Stimulated activated naive B cell treated with anti-CD40 and anti-IgM and Interleukin-4, amounts not matched to agents 10 μg/mL and 1 μg/mL and 100 μg/mL, for 72 hours (primary cell): ENCODE data around the gene TMEM248.
"Not testable (repeated sequence)": the region's sequence is repeated elsewhere in the genome, so short reads cannot be mapped to it uniquely, and the experiment has no call there.

Experiments
- ATAC-seq, 2 donors: fragments of 150-1000 bp; cut with Tn5 transposase; replicated peaks; 2 replicates each; pipeline ENCODE4 v1.10.0; 2021; ENCODE audit warnings: moderate library complexity in 1 of 2
- DNase-seq: peaks from one replicate; pipeline ENCODE4 v3.0.0; 2021
- H3K27ac Mint-ChIP-seq: one replicate; pipeline ENCODE4 v1.8.0; 2022; ENCODE audit warnings: mild to moderate bottlenecking, mixed read lengths
- H3K27me3 Mint-ChIP-seq, 2 donors: one replicate each; pipeline ENCODE4 v1.8.0; 2022; ENCODE audit warnings: mixed read lengths in 2 of 2
- H3K36me3 Mint-ChIP-seq, 2 donors: one replicate each; pipeline ENCODE4 v1.8.0; 2022; ENCODE audit warnings: mixed read lengths in 2 of 2, mild to moderate bottlenecking in 1 of 2
- H3K4me1 Mint-ChIP-seq, 2 donors: one replicate each; pipeline ENCODE4 v1.8.0; 2022; ENCODE audit warnings: mixed read lengths in 2 of 2, mild to moderate bottlenecking in 1 of 2
- H3K4me3 Mint-ChIP-seq, 2 donors: one replicate each; pipeline ENCODE4 v1.8.0; 2022; ENCODE audit warnings: mild to moderate bottlenecking in 2 of 2, mixed read lengths in 2 of 2, moderate library complexity in 1 of 2
- H3K9me3 Mint-ChIP-seq, 2 donors: one replicate each; pipeline ENCODE4 v1.8.0; 2022; ENCODE audit warnings: mixed read lengths in 2 of 2, mild to moderate bottlenecking in 1 of 2

Gene TMEM248

DNA sequence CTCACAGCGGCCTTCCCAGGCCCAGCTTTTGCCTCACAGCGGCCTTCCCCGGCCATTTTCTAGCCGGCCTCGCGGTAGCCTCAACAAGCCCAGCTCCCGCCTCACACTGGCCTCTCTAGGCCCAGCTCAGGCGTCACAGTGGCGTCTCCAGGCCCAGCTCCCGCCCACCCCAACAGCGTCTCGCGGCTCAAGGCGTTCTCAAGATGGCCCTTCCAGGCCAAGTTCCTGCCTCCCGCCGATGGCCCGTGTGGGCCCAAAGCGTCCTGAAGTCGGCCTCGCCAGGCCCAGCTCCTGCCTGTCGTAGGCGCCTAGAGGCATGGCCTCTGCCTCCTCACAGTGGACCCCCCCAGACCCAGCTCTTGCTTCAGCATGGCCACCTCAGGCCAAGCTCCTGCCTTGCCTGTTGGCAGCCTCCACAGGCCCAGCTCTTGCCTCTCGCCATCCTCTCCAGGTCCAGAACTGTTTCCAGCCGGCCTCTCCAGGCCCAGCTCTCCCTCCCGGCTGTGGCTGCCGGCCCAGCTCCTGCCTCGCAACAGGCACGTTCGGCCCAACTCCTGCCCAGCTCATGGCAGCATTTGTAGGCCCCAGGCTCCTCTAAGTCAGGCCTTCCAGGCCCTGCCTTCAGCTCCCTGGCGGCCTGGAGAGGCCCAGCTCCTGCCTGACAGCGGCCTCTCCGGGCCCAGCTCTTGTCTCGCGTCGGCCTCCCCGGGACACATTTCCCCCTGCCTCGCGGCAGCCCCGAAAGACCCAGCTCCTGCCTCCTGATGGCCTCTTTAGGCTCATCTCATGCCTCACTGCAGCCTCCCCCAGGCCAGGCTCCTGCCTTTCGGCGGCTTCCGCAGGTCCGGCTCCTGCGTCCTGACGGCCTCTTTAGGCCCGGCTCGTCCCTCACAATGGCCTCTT lies 18.8 kb upstream of the TMEM248 start:
- H3K27ac Mint-ChIP-seq: peak overlapping the region; percentile 59

DNA sequence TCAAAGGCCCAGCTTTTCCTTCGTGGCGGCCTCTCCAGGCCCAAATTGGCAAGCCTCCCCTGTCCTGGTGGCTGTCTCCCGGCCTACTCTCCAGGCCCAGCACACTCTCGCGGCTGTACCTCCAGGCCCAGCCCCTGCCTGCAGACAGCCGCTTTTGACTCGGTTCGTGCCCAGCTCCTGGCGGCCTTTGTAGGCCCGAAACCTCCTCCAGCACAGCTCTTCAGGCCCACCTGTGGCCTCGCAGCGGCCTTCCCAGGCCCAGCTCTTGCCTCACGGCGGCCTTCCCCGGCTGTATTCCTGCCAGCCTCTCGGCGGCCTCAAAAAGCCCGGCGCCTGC lies 18.2 kb upstream of the TMEM248 start:
- no peak overlapping the region for H3K27ac Mint-ChIP-seq
- no peaks in the 10 kb centered on the region for H3K4me1 Mint-ChIP-seq
- H3K27me3 Mint-ChIP-seq: no peaks in the 10 kb centered on the region
- H3K9me3 Mint-ChIP-seq: no peaks in the 10 kb centered on the region
- peaks cover 7 to 34% of the 10 kb centered on the region in 2 donors for H3K36me3 Mint-ChIP-seq
- ATAC-seq (no peak), DNase-seq (no peak)
- H3K4me3 Mint-ChIP-seq: no peak overlapping the region

More for the DNA sequence above, 18.8 kb upstream of the TMEM248 start:
- H3K27me3 Mint-ChIP-seq: no peaks in the 10 kb centered on the region
- peaks cover 7 to 34% of the 10 kb centered on the region in 2 donors for H3K36me3 Mint-ChIP-seq
- H3K4me1 Mint-ChIP-seq: no peaks in the 10 kb centered on the region
- ATAC-seq (no peak), DNase-seq (no peak)
- H3K4me3 Mint-ChIP-seq: no peak overlapping the region
- H3K9me3 Mint-ChIP-seq: no peaks in the 10 kb centered on the region

DNA sequence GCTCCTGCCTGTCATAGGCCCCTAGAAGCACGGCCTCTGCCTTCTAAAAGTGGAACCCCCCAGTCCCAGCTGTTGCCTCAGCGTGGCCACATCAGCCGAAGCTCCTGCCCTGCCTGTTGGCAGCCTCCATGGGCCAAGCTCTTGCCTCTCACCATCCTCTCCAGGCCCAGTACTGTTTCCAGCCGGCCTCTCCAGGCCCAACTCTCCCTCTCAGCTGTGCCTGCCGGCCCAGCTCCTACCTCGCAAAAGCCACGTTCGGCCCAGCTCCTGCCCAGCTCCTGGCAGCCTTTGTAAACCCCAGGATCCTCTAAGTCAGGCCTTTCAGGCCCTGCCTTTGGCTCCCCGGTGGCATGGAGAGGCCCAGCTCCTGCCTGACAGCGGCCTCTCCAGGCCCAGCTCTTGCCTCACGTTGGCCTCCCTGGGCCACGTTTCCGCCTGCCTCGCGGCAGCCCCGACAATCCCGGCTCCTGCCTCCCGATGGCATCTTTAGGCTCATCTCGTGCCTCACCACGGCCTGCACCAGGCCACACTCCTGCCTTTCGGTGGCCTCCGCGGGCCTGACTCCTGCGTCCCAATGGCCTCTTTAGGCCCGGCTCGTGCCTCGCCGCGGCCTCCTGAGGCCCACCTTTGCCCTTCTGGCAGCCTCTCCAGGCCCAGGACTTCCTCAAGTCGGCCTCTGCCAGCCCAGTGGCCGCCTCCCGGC lies 17.5 kb upstream of the TMEM248 start:
- H3K27ac Mint-ChIP-seq: no peak overlapping the region
- no peak overlapping the region for H3K4me3 Mint-ChIP-seq
- H3K36me3 Mint-ChIP-seq: peaks cover 7 to 32% of the 10 kb centered on the region in 2 donors
- no peaks in the 10 kb centered on the region for H3K9me3 Mint-ChIP-seq
- no peaks in the 10 kb centered on the region for H3K27me3 Mint-ChIP-seq
- peaks cover under 1 to 3% of the 10 kb centered on the region in 2 donors for H3K4me1 Mint-ChIP-seq
- ATAC-seq: no peak
- no peak for DNase-seq

DNA sequence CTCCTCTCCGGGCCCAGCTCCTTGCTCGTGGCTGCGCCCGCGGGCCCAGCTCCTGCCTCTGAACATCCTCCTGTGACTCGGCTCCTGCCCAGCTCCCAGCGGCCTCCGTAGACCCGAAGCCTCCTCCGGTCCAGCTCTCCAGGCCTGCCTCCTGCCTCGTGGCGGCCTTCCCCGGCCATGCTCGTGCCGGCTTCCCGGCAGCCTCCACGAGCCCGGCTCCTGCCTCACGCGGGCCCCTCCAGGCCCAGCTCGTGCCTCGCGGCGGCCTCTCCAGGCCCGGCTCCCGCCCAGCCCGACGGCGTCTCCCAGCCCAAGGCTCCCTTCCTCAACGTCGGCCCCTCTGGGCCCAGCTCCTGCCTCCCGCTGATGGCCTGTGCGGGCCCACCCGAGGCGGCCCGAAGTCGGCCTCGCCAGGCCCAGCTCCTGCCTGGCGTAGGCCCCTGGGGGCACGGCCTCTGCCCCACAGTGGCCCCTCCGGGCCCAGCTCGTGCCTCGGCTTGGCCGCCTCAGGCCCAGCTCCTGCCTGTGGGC lies 16.9 kb upstream of the TMEM248 start:
- no peak for DNase-seq
- Mint-ChIP-seq H3K36me3 (peaks cover 7 to 27% of the 10 kb centered on the region in 2 donors), H3K9me3 (no peaks in the 10 kb centered on the region), H3K27ac (no peak overlapping the region), H3K4me1 (peaks cover 4 to 7% of the 10 kb centered on the region in 2 donors), H3K4me3 (no peak overlapping the region), H3K27me3 (no peaks in the 10 kb centered on the region)
- no peak for ATAC-seq

DNA sequence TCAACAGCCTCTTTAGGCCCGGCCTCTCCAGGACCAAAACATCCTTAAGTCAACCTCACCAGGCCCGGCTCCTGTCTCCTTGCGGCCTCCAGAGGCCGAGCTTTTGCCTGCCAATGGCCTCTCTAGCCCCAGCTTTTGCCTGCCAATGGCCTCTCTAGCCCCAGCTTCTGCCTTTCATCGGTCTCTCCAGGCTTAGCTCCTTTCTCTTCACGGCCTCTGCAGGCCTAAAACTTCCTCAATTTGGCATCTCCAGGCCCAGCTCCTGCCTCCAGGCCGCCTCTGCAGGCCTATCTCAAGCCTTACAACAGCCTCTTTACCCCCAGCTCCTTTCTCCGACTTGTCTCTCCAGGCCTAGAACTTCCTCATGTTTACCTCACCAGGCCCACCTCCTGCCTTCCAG lies 15.7 kb upstream of the TMEM248 start:
- Mint-ChIP-seq H3K36me3 (peaks cover 7 to 18% of the 10 kb centered on the region in 2 donors), H3K9me3 (no peaks in the 10 kb centered on the region), H3K4me1 (peaks cover 4 to 7% of the 10 kb centered on the region in 2 donors), H3K4me3 (no peak overlapping the region), H3K27ac (peak overlapping the region; percentile 27), H3K27me3 (no peaks in the 10 kb centered on the region)
- ATAC-seq (no peak), DNase-seq (no peak)

DNA sequence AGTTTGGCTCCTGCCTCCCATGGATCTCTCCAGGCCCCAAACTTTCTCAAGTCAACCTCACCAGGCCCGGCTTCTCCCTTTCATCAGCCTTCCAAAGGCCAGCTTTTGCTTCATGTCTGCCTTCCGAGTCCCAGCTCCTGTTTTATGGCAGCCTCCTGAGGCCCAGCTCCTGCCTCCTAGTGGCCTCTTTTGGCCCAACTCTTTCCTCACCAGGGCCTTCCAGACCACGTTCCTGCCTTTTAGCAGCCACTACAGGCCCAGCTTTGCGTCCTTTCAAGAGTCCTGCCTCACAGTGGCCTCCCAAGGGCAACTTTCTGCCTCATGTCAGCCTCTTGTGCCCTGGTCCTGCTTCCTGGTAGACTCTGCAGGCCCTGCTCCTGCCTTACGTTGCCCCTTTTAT lies 15.3 kb upstream of the TMEM248 start:
- no peaks in the 10 kb centered on the region for H3K27me3 Mint-ChIP-seq
- H3K36me3 Mint-ChIP-seq: peaks cover 7 to 18% of the 10 kb centered on the region in 2 donors
- no peak overlapping the region for H3K27ac Mint-ChIP-seq
- no peak for DNase-seq
- peaks cover 4 to 7% of the 10 kb centered on the region in 2 donors for H3K4me1 Mint-ChIP-seq
- no peak overlapping the region for H3K4me3 Mint-ChIP-seq
- ATAC-seq: no peak
- no peaks in the 10 kb centered on the region for H3K9me3 Mint-ChIP-seq

DNA sequence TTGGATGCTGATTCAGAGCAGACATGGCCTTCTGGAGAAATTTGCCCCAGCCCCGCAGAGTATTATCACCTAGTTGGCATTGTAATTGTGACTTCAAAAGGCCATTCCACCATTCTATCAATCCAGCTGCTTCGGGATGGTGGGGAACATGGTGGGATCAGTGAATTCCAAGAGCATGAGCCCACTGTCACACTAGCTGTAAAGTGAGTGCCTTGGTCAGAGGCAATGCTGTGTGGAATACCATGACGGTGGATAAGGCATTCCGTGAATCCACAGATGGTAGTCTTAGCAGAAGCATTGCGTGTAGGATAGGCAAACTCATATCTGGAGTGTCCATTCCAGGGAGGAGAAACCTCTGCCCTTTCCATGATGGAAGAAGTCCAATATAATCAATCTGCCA lies 13.3 kb upstream of the TMEM248 start:
- no peak overlapping the region for H3K4me3 Mint-ChIP-seq
- H3K27ac Mint-ChIP-seq: no peak overlapping the region
- no peak for ATAC-seq
- H3K27me3 Mint-ChIP-seq: no peaks in the 10 kb centered on the region
- no peak for DNase-seq
- peaks cover 2 to 13% of the 10 kb centered on the region in 2 donors for H3K36me3 Mint-ChIP-seq
- no peaks in the 10 kb centered on the region for H3K9me3 Mint-ChIP-seq
- peaks cover 4 to 7% of the 10 kb centered on the region in 2 donors for H3K4me1 Mint-ChIP-seq

DNA sequence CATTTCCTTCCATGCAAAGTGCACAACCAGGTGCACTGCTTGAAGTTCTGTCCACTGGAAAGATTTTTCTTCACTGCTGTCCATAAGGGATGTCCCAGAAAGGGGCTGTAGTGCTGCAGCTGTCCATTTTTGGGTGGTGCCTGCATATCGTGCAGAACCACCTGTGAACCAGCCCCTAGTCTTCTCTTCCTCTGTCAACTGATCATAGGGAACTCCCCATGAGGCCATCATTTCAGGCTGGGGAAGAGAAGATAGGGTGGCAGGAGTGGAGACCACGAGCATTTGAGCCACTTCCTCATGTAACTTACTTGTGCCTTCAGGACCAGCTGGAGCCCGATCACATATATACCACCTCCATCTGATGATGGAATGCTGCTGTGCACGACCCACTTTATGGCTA lies 12.4 kb upstream of the TMEM248 start:
- H3K4me3 Mint-ChIP-seq, DNase-seq, H3K27me3 Mint-ChIP-seq, H3K9me3 Mint-ChIP-seq, H3K27ac Mint-ChIP-seq, ATAC-seq, H3K4me1 Mint-ChIP-seq, H3K36me3 Mint-ChIP-seq: not testable (repeated sequence)

DNA sequence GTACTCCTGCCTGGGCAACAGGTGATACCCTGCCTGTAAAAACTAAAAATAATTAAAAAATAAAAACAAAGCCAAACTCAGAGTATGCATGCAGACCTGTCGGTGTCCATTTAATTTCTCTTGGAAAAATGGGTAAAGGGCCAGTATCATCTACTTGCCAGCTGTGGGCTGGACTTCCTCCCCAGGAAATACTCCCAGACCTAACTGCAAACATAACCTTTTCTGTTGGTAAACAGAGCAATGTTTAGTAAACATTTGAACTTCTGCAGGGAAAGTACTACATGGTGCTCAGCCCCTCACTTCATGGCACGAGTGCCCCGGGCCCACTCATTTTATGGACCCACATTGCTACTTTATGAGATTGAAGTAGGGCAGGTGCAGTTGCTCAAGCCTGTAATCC lies 10.2 kb upstream of the TMEM248 start:
- DNase-seq: no peak
- H3K27ac Mint-ChIP-seq: no peak overlapping the region
- peaks cover 8 to 16% of the 10 kb centered on the region in 2 donors for H3K4me1 Mint-ChIP-seq
- H3K36me3 Mint-ChIP-seq: peaks cover 0 to 4% of the 10 kb centered on the region in 2 donors
- no peaks in the 10 kb centered on the region for H3K27me3 Mint-ChIP-seq
- H3K4me3 Mint-ChIP-seq: no peak overlapping the region
- H3K9me3 Mint-ChIP-seq: no peaks in the 10 kb centered on the region
- no peak for ATAC-seq

DNA sequence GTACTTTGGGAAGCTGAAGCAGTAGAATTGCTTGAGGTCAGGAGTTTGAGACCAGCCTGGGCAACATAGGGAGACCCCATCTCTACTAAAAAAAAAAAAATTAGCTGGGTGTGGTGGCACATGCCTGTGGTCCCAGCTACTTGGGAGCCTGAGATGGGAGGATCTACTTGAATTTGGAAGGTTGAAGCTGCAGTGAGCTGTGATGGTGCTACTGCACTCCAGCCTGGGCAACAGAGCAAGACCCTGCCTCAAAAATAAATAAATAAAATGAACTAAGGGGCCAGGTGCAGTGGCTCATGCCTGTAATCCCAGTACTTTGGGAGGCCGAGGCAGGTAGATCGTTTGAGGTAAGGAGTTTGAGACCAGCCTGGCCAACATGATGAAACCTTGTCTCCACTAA lies 9.8 kb upstream of the TMEM248 start:
- DNase-seq, H3K27ac Mint-ChIP-seq, H3K27me3 Mint-ChIP-seq, H3K36me3 Mint-ChIP-seq, ATAC-seq, H3K9me3 Mint-ChIP-seq, H3K4me3 Mint-ChIP-seq: not testable (repeated sequence)
- peaks cover 8 to 16% of the 10 kb centered on the region in 2 donors for H3K4me1 Mint-ChIP-seq

DNA sequence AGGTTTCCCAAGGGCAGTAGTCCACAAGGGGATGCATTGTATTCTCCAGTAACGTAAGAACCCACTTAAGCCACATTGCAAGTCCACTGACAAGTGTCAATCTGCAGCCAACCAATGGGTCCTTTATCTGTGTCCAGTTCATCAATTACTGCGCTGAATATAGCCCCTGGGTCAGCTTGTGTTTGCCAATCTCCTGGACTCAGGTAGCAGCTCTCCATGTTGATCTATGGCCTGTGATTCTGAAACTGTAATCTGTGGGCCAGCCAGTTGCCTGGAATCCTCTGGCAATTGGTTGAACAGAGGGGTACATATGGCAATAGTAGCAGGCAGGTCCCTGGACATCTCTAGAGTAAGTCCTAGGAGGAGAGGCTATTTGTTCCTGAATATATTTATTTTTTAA lies 8.8 kb upstream of the TMEM248 start:
- peaks cover 8 to 16% of the 10 kb centered on the region in 2 donors for H3K4me1 Mint-ChIP-seq
- H3K27ac Mint-ChIP-seq: no peak overlapping the region
- H3K4me3 Mint-ChIP-seq: no peak overlapping the region
- peaks cover 0 to 4% of the 10 kb centered on the region in 2 donors for H3K36me3 Mint-ChIP-seq
- no peaks in the 10 kb centered on the region for H3K9me3 Mint-ChIP-seq
- ATAC-seq (no peak), DNase-seq (no peak)
- H3K27me3 Mint-ChIP-seq: no peaks in the 10 kb centered on the region

DNA sequence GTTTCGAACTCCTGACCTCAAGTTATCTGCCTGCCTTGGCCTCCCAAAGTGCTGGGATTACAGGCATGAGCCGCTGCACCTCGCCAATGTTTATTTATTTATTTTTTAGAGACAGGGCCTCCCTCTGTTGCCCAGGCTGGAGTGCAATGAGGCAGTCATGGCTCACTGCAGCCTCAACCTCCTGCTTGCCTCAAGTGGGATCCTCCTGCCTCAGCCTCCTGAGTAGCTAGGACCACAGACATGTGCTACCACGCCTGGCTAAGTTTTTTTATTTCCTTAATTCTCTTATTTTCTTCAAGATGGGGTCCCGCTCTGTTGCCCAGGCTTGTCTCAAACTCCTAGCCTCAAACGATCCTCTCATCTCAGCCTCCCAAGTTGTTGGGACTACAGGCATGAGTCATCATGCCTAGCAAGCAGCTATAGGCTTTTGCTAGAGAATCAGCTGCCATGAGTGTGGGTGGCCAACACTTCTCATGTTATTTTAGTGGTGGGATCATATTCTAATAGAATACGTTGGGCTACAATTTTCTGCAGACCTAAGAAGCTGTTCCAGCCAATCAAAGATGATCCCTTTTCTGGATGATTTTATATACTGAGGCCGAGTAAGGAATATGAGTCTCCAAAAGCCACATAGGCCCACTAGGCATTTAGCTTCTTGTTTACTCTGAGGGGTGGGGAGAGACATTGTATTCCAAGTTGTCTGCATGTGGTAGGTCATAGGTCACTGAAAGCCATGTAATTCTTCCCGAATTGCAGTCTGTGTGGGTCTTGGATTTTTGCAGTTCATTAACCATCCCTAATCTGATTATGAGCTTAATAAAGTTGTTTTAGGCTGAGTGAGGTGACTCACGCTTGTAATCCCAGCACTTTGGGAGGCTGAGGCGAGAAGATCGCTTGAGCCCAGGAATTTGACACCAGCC lies 7.6 kb upstream of the TMEM248 start:
- DNase-seq: no peak
- H3K4me1 Mint-ChIP-seq: peaks cover 12 to 14% of the 10 kb centered on the region in 2 donors
- no peaks in the 10 kb centered on the region for H3K9me3 Mint-ChIP-seq
- H3K4me3 Mint-ChIP-seq: no peak overlapping the region
- ATAC-seq: no peak
- H3K27me3 Mint-ChIP-seq: no peaks in the 10 kb centered on the region
- no peak overlapping the region for H3K27ac Mint-ChIP-seq
- peaks cover 0 to 2% of the 10 kb centered on the region in 2 donors for H3K36me3 Mint-ChIP-seq

DNA sequence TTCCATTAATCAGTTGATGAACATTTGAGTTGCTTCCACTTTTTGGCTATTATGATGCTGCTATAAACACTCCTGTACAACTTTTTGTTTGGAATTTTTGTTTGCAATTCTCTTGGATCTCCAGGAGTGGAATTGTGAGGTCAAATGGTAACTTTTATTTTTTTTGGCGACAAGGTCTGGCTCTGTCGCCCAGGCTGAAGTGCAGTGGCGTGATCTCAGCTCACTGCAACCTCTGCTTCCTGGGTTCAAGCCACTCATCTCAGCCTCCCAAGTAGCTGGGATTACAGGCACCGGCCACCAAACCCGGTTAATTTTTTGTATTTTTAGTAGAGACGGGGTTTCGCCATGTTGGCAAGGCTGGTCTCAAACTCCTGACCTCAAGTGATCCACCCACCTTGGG lies 3.1 kb upstream of the TMEM248 start:
- H3K4me1 Mint-ChIP-seq: peaks cover 13 to 28% of the 10 kb centered on the region in 2 donors
- not testable (repeated sequence) for ATAC-seq, H3K27me3 Mint-ChIP-seq, DNase-seq, H3K9me3 Mint-ChIP-seq, H3K27ac Mint-ChIP-seq, H3K4me3 Mint-ChIP-seq, H3K36me3 Mint-ChIP-seq

DNA sequence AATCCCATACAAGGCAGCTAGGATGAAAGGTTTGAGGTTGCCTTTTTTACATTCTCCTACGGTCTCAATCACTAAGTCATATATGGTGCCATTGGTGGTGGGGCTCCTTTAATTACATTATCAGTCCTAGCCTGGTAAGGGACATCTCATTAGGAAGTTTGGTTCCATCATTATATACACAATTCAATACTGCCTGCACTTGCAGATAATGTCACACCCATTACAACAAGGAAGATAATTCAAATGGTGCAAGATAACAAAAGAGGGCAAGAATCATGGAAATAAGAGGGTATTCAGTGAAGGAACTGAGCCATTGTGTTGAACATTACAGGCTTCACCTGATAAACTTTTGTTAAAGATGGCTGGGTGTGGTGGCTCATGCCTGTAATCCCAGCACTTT lies 1.7 kb upstream of the TMEM248 start:
- no peak for DNase-seq
- no peaks in the 10 kb centered on the region for H3K27me3 Mint-ChIP-seq
- peaks cover 4 to 8% of the 10 kb centered on the region in 2 donors for H3K36me3 Mint-ChIP-seq
- no peak for ATAC-seq
- no peaks in the 10 kb centered on the region for H3K9me3 Mint-ChIP-seq
- H3K27ac Mint-ChIP-seq: no peak overlapping the region
- H3K4me1 Mint-ChIP-seq: peaks cover 13 to 32% of the 10 kb centered on the region in 2 donors
- no peak overlapping the region for H3K4me3 Mint-ChIP-seq
